HG03432 (cell line): ENCODE results near the gene DCX.

ENCODE experiments used
- ATAC-seq: cut with Tn5 transposase; IDR thresholded peaks from one replicate; pipeline ENCODE4 v1.9.1; 2021; ENCODE audit warnings: mild to moderate bottlenecking, moderate library complexity; ENCODE audit not compliant: unreplicated experiment

Gene DCX

DNA sequence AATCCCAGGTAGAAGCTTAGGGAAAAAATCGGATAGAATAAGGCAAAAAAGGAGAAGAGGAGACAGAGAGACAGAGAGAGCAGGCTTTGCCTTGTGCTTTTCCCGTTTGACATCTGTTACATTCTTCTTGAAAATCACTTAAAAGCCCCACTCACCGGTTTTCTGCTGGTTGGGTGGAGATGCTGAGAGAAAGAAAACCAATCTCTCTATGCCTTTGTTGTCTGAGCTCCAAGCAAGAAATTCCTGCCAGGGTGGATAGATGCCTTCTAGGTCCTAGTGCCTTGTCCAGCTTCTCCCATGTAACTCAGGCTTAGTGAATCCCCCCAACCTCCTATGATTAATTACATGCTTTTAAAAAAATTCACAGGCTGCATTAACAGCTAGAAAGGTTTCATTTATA, at the start of gene DCX:
Gene DCX (minus strand): TSS at position 210 of the 400 bp plus-strand sequence. CDS start 1,794 bp downstream, outside the sequence.
- ATAC-seq: no peak

GRCh38 chrX:111460607-111461006, 48.6 kb upstream of the DCX start:
- ATAC-seq: no peak

GRCh38 chrX:111447298-111447697, 35.3 kb upstream of the DCX start:
- ATAC-seq: peak; percentile 75

DNA sequence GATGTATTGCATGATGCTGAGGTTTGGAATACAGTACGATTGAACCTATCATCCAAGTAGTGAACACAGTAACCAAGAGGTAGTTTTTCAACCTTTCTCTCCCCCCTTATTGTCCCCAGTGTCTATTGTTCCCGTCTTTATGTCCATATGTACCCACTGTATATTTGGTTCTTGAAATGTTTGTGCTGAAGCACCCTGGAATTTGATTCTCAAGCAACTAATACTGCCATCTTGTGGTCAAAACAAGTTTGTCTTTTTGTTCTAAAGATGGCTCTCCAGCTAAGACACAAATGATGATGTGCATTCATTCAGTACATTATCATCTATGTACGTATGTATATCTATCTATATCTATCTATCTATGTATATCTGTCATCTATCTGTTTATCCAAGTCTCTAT, 33.5 kb upstream of the DCX start:
- peak; percentile 63 for ATAC-seq

DNA sequence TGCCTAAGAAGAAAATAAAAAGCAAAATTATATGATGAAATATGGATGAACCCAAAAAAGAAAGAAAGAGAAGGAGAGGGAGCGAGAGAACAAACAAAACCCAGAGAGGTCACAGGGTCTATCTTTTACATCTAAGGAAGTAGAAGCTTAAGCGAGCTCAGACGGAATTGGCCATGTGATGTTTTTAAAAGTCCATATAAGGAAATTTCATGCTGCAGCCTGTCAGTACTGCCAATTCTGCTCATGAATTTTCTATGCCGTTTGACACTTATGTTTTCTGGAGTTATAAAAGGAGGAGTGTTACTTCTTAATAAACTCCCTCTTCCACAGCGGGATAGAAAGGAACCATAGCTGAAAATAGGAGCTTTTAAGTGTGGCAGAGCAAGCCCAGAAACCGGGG, 32.9 kb upstream of the DCX start:
- ATAC-seq: no peak

GRCh38 chrX:111443946-111444345, 32.0 kb upstream of the DCX start:
- ATAC-seq: no peak

DNA sequence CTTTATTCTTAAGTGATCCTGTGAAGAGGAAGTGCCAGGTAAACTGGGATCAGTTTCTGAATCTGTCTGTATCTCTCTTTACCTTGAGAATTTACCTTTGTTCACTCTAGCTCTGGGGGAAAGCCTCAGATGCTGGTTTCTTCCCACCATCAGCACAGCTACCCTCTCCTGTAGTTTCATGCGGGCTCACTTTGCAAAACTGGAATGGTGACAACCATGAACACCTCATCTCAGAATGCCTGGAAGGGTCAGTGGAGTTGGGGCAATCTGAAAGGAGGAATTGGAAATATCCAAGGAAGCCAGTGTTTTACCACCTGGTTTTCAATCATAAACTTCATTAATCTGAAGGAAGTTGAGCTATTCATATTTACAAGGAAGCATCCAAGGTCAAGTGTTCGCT, 30.8 kb upstream of the DCX start:
- ATAC-seq: no peak

DNA sequence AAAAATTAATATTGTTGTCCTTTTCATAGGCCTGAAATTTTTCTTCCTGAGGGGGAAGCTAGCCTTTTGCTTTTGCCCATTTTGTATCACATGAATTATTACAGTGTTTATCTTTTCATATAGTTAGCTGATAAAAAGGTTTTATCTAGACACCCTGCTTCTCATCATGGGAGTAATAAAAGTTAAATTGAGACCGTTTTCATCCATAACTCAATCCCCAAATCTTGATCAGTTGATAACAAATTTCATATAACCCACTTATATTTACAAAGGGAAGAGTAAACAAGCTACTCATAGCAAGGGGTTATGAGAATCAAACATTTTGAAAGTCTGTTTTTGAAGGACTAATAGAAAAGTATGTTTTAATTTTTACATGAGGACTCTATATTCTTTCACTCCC, 23.5 kb upstream of the DCX start:
- ATAC-seq: no peak

DNA sequence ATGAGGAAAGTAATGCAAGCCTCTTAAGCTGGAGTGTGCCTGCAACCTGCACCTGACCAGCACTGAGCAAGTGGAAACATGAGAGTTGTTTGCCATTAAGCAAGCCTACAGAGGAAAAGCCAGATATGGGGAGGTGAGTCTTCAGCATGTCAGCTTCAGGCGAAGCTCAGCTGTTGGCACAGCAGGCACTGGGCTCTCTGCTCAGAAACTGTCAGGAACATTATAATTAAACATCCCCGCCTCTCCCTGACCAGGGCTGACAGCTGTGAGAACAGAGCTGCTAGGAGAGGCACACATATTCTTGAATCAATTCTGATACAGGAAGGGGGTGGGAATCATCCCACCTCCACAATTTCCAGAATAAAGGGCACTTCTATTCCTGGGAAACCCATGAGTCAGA, 19.0 kb upstream of the DCX start:
- no peak for ATAC-seq

DNA sequence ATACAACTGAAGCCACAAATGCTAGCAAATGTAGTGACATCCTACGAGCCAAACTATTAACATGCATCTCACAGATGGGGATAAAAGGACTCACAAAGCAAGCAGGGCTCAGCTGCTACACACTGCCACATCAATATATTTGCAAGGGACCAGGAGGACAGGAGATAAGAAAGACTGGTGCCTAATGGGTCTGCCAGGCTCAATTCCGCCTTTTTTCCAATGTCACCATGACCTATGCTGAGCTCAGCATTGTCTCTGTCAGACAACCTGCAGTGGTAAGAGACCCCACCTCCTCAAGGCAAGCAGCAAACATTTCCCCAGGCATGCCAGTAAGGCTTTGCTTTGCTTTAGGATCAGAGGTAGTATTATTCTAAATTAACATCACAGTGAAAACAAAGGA, 435 bp downstream of the DCX start:
- ATAC-seq: no peak

GRCh38 chrX:111410590-111411078, 1.4 kb downstream of the DCX start:
- ATAC-seq: no peak

GRCh38 chrX:111409326-111409725, 2.7 kb downstream of the DCX start:
- ATAC-seq: no peak

DNA sequence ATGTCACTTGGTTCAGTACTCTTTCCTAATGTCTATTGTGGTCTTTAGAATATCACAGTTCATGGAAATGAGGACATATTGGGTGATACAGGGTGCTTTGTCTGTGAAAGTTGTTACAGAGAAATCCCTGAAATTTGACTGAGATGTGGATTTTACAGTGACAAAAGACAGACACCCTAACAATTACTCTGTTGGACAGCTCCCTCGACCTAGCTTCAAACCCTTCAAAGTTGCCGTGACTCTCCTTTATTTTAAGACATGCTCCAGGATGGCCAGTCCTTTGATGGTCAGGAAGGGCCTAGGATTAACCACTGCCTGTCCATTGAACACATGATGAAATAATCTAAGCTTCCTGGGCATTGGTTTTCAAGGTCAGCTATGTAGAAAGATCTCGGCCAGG, 4.0 kb downstream of the DCX start:
- ATAC-seq: no peak

- ATAC-seq: no peak
Observed at GRCh38 chrX:111402344-111402743, 9.6 kb downstream of the DCX start.

- no peak for ATAC-seq
Observed at GRCh38 chrX:111395149-111395548, 16.8 kb downstream of the DCX start.

- no peak for ATAC-seq
Observed at GRCh38 chrX:111394569-111394968, 17.4 kb downstream of the DCX start.

DNA sequence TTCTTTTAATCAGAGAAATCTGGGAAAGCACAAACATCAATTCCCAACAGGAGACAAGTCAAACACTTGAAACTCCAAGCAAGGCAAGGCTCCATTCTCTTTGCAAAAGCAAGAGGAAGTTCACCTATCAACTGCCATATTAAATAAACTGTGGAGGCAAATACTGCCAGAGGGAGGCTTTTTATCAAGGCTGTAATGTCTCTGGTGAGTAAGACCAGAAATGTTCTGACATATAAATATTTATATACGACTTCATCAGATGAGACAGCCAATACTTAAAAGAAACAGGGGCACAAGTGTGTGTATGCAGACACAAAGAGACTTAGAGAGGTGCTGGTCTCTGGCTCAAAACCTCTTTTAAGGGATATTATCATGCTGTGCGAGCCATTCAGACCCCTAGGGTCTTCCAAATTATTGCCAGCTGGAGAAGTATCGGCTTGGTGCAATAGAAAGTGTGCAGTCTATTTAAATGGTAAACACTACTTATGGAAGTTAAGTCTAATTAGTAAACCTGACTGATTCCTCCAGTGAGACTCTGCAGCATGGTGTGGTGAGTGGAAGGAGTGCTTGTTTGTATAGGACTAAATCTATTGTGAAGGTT, 24.4 kb downstream of the DCX start:
- no peak for ATAC-seq

DNA sequence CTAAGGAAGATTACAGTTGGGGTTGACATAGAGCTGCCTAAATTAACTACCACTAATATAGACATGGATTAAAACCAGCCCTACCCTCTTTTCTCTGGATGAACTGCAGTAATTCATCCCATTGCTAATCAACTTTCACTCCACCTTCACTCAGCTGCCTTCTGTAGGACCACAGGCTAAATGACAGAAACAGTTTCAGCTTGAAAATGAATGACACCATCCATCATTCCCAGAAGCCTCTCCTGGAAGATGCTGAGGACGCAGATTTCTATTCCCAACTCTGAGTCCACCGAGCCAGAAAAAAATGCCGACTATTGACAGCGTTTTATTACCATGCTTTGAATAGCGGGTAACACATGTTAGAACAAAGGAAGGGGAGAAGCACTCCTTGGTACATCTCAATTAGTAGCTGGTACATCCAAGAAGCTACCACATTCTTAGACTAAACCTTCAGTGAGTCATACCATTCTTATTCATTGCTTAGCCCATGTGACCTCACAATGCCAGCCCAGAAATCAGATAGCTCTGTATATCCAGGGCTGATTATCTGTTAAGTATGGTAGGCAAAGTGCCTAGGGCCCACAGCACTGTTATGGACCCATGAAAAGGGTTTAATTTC, 25.3 kb downstream of the DCX start:
- no peak for ATAC-seq

DNA sequence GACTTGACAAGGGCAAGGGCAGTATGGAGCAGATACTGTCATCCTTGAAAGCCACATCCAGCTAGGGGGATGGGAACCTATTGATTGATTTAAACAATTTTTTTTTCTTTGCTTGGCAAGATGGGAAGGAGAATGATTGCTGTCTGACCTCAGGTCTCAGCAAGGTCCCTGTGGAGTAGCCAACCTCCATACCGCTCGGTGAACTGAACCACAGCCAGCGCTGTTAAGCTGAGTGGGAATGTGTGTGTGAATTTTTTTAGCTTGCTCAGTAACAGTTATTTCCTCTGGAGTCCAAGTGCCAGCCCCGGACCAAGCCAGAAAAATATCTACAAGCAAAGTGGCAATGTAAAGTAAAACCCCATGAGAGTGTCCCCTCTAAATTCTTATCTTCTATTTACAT, 25.9 kb downstream of the DCX start:
- no peak for ATAC-seq

- no peak for ATAC-seq
Observed at GRCh38 chrX:111382277-111382676, 29.7 kb downstream of the DCX start.

GRCh38 chrX:111376897-111377578, 35.0 kb downstream of the DCX start:
- ATAC-seq: no peak

GRCh38 chrX:111376486-111376885, 35.5 kb downstream of the DCX start:
- no peak for ATAC-seq
